NT2/D1 (cell line): ENCODE results near the gene OR6C75.

ENCODE experiments used
- SUZ12 ChIP-seq: IDR thresholded peaks from 2 replicates; pipeline ENCODE4 v1.6.1; 2011; ENCODE audit not compliant: insufficient read length, insufficient read depth; ENCODE audit errors: extremely low read depth
- YY1 ChIP-seq: IDR thresholded peaks from 2 replicates; pipeline ENCODE4 v1.6.1; 2011; ENCODE audit not compliant: insufficient read length, insufficient read depth
- ZNF274 ChIP-seq: IDR thresholded peaks from 2 replicates; pipeline ENCODE4 v1.6.1; 2011; ENCODE audit warnings: mild to moderate bottlenecking, low read depth, low read length

DNA sequence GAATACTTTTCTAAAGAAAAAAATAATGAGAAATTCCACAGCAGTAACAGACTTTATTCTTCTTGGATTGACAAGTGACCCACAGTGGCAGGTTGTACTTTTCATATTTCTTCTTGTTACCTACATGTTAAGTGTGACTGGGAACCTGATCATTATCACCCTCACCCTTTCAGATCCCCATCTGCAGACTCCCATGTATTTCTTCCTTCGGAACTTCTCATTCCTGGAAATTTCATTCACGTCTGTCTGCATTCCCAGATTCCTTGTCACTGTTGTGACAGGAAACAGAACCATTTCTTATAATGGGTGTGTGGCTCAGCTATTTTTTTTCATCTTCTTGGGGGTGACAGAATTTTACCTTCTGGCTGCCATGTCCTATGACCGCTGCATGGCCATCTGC lies 2.3 kb downstream of the OR6C75 start:
- TF ChIP-seq ZNF274 (no peak), YY1 (no peak), SUZ12 (no peak)
